Natural killer cell treated with Interleukin-12 subunit alpha and Interleukin-12 subunit beta and Interleukin-15 and Interleukin-18, amount 100 ng/mL, for 72 hours (primary cell): Measurements from ENCODE around the gene GRIK4. TPM values are rescaled to one million over a fixed set of nuclear protein-coding genes. Genes with fewer than 3 reads are reported as not detected.

Experiments used
- ATAC-seq, 2 donors: fragments of 150-1000 bp; cut with Tn5 transposase in 1 of 2; sonication (Bioruptor Pico), chemical (Tn5 transposase) in 1 of 2; 2 replicates each; pipeline ENCODE4 v1.10.0; 2021
- DNase-seq: peaks from one replicate; pipeline ENCODE4 v3.0.0; 2022; ENCODE audit warnings: low spot score
- H3K27ac Mint-ChIP-seq, 2 donors: 1 replicate in 1 of 2; 2 replicates in 1 of 2; pipeline ENCODE4 v1.8.0; 2022; ENCODE audit warnings: mixed read lengths in 2 of 2, mild to moderate bottlenecking in 1 of 2, moderate library complexity in 1 of 2
- H3K27me3 Mint-ChIP-seq, 2 donors: 1 replicate in 1 of 2; 2 replicates in 1 of 2; pipeline ENCODE4 v1.8.0; 2022; ENCODE audit warnings: mixed read lengths in 2 of 2
- H3K36me3 Mint-ChIP-seq: one replicate; pipeline ENCODE4 v1.8.0; 2022; ENCODE audit warnings: mixed read lengths
- H3K4me1 Mint-ChIP-seq, 2 donors: 1 replicate in 1 of 2; 2 replicates in 1 of 2; pipeline ENCODE4 v1.8.0; 2022; ENCODE audit warnings: low read depth in 2 of 2, mixed read lengths in 2 of 2, mild to moderate bottlenecking in 1 of 2
- H3K4me3 Mint-ChIP-seq: one replicate; pipeline ENCODE4 v1.8.0; 2022; ENCODE audit warnings: mixed read lengths
- H3K9me3 Mint-ChIP-seq: 2 replicates; pipeline ENCODE4 v1.8.0; 2022; ENCODE audit warnings: mixed read lengths
- total RNA-seq, 2 donors: library from RNA; stranded (reverse); gene quantifications; one replicate each; pipeline ENCODE4 v1.2.3, GENCODE V29; 2022

Gene GRIK4
- total RNA-seq, 2 donors from 2014 or later: 1.4 to 1.8 TPM

DNA sequence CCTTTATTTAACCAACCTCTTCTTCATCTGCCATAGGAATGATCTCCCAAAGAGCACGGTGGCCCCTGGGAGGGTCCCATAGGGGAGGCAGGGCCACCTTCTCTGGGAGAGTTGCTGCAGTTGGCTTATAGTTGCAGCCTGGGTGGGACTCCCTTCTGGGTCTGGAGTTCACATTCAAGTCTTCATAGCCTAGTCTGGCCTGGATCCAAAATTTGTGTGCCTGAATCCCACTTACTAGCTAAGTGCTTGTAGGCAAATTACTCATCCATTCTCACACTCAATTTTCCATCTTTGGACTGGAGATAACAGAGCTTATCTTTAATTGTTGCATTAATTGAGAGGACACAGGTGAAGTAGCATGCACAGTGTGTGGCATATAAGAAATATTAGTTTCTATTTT lies 163.6 kb downstream of the GRIK4 start:
- H3K4me3 Mint-ChIP-seq: no peak overlapping the region
- DNase-seq: no peak
- no peaks in the 10 kb centered on the region for H3K9me3 Mint-ChIP-seq
- no peaks in the 10 kb centered on the region for H3K4me1 Mint-ChIP-seq
- H3K27ac Mint-ChIP-seq: no peak overlapping the region
- no peak for ATAC-seq
- H3K36me3 Mint-ChIP-seq: no peaks in the 10 kb centered on the region
- H3K27me3 Mint-ChIP-seq: peaks cover 0 to 16% of the 10 kb centered on the region in 2 donors

DNA sequence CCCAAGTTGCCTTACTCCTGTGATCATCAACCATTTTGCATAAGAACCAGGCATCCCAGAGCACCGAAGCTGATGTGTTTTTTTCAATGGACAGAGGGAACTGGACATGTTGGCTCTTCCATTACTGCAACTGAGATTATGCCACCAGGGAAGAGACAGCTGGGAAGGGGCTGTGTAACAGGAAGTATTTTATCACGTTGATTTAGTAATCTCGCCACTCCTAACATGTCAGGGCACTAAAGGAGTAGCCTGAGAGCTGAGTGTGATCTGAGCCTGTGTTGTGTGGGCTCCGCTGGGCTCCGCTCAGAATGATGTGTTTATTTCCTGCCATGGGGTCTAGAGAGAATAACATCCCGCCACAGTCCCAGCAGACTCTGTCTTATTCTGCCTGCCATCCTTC lies 165.4 kb downstream of the GRIK4 start:
- no peak for DNase-seq
- Mint-ChIP-seq H3K36me3 (no peaks in the 10 kb centered on the region), H3K4me3 (no peak overlapping the region), H3K27me3 (peaks cover 0 to 13% of the 10 kb centered on the region in 2 donors), H3K27ac (no peak overlapping the region), H3K4me1 (no peaks in the 10 kb centered on the region), H3K9me3 (no peaks in the 10 kb centered on the region)
- no peak for ATAC-seq

DNA sequence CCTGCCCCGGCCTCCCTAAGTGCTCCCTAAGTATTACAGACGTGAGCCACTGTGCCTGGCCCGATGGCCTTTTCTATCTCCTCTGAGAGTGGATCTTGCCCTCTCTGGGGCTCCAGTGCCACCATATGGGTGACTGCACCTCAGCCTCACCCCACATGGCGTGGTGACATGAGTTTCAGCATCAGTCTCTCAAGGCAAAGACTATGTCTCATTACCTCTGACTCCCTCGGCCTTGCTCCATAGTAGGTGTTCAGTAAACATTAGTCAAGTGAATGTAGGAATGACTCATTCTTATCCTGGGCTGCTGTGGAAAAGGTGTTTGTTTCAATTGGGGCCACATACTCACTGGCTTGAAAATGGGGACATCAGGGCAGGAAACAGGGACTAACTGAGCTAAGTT lies 168.8 kb downstream of the GRIK4 start:
- DNase-seq (no peak), ATAC-seq (peak in 1 of 2 donors; percentile 20)
- Mint-ChIP-seq H3K27me3 (peaks cover 6 to 13% of the 10 kb centered on the region in 2 donors), H3K27ac (no peak overlapping the region), H3K36me3 (no peaks in the 10 kb centered on the region), H3K4me1 (no peaks in the 10 kb centered on the region), H3K4me3 (no peak overlapping the region), H3K9me3 (no peaks in the 10 kb centered on the region)

DNA sequence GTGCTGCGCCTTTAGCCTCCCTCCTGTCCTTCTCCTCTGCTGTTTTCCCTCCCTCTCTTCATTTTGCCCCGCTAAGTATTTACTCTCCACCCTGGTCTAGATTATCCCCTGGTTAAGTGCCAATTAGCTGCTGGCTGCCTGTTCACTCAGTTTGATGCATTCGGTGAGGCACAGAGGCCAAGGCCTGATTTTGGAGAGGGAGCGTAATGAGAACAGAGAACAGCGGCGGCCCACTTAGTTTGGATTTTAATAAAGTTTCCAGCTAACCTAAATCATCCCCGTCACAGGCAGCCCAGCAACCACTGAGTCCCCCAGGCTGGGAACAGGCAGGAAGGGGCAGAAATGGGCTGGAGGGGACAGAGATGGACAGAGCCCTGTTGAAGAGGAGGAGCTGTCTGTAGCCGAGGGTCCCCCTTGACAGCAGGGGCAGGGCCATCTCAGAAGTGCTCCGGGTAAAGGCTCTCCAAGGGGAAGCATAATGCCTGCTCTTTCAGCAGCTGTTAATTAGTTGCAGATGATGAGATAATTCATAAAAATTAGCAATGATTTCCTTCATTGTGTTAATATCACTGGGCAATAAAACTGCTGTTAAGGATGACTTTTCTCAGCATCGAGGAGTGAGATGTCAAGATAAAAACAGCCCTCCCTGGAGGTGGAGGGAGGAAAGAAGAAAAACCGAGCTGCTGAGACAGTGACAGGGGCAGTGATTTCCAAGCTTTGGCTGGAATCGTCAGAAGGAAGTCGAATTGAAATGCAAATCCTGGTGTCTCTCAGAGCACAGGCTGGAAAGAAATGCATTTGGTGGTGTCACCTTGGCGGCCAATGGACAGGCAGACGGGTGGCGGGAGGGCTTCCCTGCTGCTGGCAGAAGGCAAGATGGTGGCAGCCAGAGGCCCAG lies 170.1 kb downstream of the GRIK4 start:
- Mint-ChIP-seq H3K4me3 (no peak overlapping the region), H3K4me1 (peaks cover 0 to 5% of the 10 kb centered on the region in 2 donors), H3K36me3 (no peaks in the 10 kb centered on the region), H3K27me3 (peaks cover 10 to 13% of the 10 kb centered on the region in 2 donors), H3K9me3 (no peaks in the 10 kb centered on the region), H3K27ac (no peak overlapping the region)
- ATAC-seq: no peak
- no peak for DNase-seq

DNA sequence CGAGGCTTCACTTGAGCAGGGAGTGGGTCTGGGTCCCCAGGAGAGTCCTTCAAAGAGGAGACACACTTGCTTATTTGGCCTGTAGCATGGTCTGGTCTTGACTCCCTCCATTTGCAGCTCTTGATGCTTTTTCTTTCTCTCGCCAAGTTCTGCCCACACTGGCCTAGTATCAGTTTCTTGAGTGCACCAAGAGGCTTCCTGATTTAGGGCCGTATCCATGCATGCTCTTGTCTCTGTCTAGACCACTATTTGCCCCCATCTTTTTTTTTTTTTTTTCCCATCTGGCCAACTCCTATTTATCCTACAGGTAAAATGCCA lies 170.7 kb downstream of the GRIK4 start:
- Mint-ChIP-seq H3K36me3 (no peaks in the 10 kb centered on the region), H3K9me3 (no peaks in the 10 kb centered on the region), H3K4me1 (peaks cover 3 to 5% of the 10 kb centered on the region in 2 donors), H3K27ac (no peak overlapping the region), H3K4me3 (no peak overlapping the region), H3K27me3 (peaks cover 10 to 13% of the 10 kb centered on the region in 2 donors)
- DNase-seq (no peak), ATAC-seq (no peak)

DNA sequence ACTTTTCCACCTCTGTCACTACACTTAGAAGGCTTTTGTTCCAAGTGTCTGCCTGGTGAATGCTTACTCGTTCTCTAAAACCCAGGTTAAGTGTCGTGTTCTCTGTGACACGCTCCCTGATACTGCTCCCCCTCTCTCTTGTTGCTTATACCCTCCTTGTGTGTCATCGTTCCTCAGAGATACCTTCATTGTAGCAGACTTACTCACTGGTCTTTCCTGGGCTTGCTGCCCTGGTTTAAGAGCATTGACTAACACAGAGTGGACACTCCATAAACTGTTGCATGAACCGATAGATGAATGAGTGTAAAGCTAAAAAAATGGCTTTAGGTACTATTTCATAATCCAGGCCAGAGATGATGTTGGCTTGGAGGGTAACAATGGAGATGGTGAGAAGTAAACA lies 171.3 kb downstream of the GRIK4 start:
- H3K36me3 Mint-ChIP-seq: no peaks in the 10 kb centered on the region
- ATAC-seq: no peak

DNA sequence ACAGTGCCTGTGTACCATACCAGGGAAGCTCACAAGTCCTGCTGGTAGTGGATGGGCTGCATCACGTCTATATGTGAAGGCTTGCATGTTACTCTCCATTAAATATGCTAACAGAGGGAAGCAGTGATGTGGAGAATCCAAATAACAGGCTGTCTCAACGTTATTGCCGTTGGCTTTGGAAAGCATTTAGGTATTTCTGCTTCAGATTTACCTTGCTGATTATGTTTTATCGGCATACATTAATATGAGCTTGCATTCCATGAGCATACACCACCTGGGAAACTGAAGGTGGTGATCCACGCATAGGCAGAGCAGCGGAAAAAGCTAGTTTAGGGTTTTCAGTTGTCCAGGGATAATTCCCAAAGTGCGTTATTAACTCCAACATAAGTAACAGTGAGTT lies 175.0 kb downstream of the GRIK4 start:
- Mint-ChIP-seq H3K27me3 (peaks cover 13 to 20% of the 10 kb centered on the region in 2 donors), H3K4me1 (peaks cover 24 to 26% of the 10 kb centered on the region in 2 donors), H3K9me3 (no peaks in the 10 kb centered on the region), H3K36me3 (no peaks in the 10 kb centered on the region), H3K4me3 (no peak overlapping the region), H3K27ac (no peak overlapping the region)
- no peak for ATAC-seq
- DNase-seq: no peak

More for the DNA sequence above, 171.3 kb downstream of the GRIK4 start:
- Mint-ChIP-seq H3K27ac (no peak overlapping the region), H3K4me3 (no peak overlapping the region), H3K9me3 (no peaks in the 10 kb centered on the region), H3K27me3 (peaks cover 12 to 13% of the 10 kb centered on the region in 2 donors), H3K4me1 (peaks cover 8 to 9% of the 10 kb centered on the region in 2 donors)
- no peak for DNase-seq

DNA sequence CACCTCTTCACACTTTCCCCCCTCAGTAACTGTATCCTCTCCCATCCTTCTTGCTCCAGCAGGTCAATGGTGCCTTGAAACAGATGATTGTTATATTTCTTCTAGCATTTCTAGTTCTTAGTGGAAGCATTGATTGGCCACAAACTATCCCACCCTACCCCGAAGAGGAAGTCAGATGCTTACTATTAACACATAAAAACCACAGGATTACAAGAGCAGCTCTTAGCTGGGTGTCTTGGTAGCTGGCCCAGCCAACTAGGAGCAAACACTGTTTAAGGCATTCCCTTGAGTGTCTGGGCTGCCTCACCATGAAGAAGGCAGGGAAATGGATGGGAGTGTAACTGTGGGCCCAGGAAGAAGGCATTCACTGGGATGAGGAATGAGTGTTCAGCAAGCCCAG lies 176.6 kb downstream of the GRIK4 start:
- peak overlapping the region; percentile 45 for H3K4me3 Mint-ChIP-seq
- ATAC-seq (peak; percentile 82 to 83), DNase-seq (no peak)
- no peaks in the 10 kb centered on the region for H3K9me3 Mint-ChIP-seq
- H3K27ac Mint-ChIP-seq: no peak overlapping the region
- no peaks in the 10 kb centered on the region for H3K36me3 Mint-ChIP-seq
- H3K27me3 Mint-ChIP-seq: peaks cover 13 to 23% of the 10 kb centered on the region in 2 donors
- peaks cover 24 to 26% of the 10 kb centered on the region in 2 donors for H3K4me1 Mint-ChIP-seq

DNA sequence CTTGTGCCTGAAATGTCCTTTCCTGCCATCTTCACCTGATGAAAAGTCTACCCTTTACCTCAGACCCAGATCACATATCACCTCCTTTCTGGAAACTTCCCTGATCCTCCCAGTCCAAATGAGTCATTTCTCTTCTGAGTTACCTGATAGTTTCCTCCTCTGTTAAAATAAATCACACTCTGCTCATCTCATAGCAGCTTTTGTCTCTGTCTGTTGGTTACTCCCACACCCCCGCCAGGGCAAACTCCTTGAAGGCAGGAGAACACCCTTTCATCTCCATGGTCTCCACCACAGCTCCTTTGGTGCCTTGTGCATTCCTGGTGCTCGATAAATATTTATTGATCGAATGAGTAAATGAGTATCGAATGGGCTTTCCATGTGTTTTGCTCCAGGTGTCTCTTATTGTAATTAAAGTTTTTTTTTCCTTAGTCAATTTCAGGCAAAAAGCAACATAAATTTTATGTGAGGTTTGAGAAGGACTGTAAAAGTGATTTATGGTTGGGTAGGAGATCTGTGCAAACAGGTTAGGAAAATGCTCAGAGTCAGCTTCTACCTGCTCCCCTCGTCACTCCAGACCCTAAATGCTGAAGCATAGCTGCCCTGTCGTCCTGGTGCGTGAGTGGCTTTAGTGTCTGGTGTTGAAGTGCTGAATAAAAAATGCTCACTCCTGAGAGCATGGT lies 178.2 kb downstream of the GRIK4 start:
- H3K27me3 Mint-ChIP-seq: peaks cover 8 to 29% of the 10 kb centered on the region in 2 donors
- ATAC-seq: no peak
- no peak overlapping the region for H3K27ac Mint-ChIP-seq
- no peak overlapping the region for H3K4me3 Mint-ChIP-seq
- H3K4me1 Mint-ChIP-seq: peaks cover 26 to 27% of the 10 kb centered on the region in 2 donors
- DNase-seq: no peak
- H3K36me3 Mint-ChIP-seq: no peaks in the 10 kb centered on the region
- H3K9me3 Mint-ChIP-seq: no peaks in the 10 kb centered on the region

DNA sequence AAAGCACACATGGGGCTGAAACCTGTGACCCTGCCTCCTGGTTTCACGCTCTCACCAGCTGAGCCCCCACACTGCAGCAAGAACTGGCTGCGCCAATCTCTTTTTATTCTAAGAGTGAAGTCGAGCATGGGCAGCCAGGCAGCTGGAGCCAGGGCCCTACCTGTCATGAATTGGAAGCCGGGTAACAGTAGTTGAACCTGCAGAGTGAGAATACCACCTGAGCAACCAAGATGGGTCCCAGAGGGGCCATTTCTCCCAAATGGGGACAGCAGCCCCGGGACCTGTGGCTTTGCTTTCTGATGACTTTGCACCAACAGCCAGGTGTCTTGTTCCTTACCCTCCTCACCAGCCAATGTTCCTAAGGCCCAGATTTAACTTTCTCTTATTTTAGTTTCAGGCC lies 178.9 kb downstream of the GRIK4 start:
- Mint-ChIP-seq H3K27ac (no peak overlapping the region), H3K27me3 (peaks cover 8 to 31% of the 10 kb centered on the region in 2 donors), H3K4me3 (no peak overlapping the region), H3K9me3 (no peaks in the 10 kb centered on the region), H3K4me1 (peaks cover 26 to 27% of the 10 kb centered on the region in 2 donors), H3K36me3 (no peaks in the 10 kb centered on the region)
- DNase-seq: no peak
- ATAC-seq: no peak

DNA sequence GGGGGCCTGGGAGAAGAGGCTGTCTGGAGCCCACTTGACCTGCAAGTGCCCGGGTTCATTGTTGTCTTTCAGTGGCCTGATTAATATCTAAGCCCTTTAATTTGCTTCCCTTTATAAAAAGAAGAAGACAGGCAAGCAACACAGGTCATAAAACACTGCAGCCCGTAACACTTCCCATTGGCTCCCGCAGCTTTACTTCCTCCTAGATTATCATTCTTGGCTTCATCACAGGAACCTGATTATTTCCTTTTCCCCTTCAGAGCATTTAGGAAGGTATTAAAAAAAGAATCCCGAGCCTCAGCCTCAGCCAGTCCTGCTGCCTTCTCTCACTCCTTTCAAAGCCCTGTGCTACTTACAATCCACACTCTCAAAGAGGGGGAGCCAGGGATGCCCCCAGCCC lies 183.2 kb downstream of the GRIK4 start:
- DNase-seq: no peak
- Mint-ChIP-seq H3K9me3 (no peaks in the 10 kb centered on the region), H3K27ac (no peak overlapping the region), H3K4me3 (no peak overlapping the region), H3K4me1 (peaks cover 1 to 4% of the 10 kb centered on the region in 2 donors), H3K27me3 (peaks cover 8 to 22% of the 10 kb centered on the region in 2 donors), H3K36me3 (no peaks in the 10 kb centered on the region)
- no peak for ATAC-seq

DNA sequence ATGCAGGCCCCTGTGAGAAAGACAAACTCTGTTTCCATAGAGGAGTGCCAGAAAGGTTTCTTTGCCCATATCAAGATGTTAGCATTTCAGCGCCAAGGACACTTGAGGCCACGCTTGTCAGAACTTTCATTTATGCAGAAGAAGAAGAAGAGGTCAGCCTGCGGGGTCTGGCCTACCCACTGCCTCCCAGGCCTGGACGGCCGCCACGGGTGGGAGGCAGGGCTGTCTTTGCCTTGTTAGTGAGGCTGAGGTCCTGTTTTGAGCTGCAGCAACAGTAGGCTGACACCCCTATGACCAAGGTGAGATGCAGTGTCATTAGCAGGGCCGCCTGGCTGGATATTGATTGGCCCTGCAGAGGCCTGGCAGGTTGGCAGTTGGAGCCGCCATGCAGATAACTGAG lies 183.9 kb downstream of the GRIK4 start:
- no peaks in the 10 kb centered on the region for H3K9me3 Mint-ChIP-seq
- H3K27ac Mint-ChIP-seq: no peak overlapping the region
- H3K4me1 Mint-ChIP-seq: peaks cover 0 to 3% of the 10 kb centered on the region in 2 donors
- no peaks in the 10 kb centered on the region for H3K36me3 Mint-ChIP-seq
- DNase-seq: no peak
- no peak for ATAC-seq
- no peak overlapping the region for H3K4me3 Mint-ChIP-seq
- H3K27me3 Mint-ChIP-seq: peaks cover 8 to 22% of the 10 kb centered on the region in 2 donors

DNA sequence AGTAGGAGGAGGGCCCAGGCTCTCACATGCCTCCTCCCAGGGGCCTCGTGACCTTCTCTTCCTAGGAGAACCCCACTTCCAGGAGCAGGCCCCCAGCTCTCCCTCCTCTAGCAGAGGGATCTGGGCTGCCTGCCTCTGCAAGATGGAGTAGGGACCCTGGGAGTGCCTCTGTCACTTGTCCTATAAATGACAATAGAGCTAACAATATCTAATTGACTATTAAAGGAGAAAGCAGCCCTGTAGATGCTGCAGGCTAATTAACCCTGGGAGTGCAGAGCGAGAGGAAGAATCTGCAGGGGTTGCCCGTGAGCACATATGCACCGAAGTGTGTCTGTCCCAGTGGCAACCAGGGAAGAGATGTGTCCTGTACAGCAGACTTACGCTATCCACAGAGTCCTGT lies 184.4 kb downstream of the GRIK4 start:
- no peaks in the 10 kb centered on the region for H3K36me3 Mint-ChIP-seq
- no peak overlapping the region for H3K4me3 Mint-ChIP-seq
- peaks cover 0 to 3% of the 10 kb centered on the region in 2 donors for H3K4me1 Mint-ChIP-seq
- no peak for DNase-seq
- no peaks in the 10 kb centered on the region for H3K9me3 Mint-ChIP-seq
- no peak overlapping the region for H3K27ac Mint-ChIP-seq
- H3K27me3 Mint-ChIP-seq: peaks cover 8 to 19% of the 10 kb centered on the region in 2 donors
- ATAC-seq: no peak

DNA sequence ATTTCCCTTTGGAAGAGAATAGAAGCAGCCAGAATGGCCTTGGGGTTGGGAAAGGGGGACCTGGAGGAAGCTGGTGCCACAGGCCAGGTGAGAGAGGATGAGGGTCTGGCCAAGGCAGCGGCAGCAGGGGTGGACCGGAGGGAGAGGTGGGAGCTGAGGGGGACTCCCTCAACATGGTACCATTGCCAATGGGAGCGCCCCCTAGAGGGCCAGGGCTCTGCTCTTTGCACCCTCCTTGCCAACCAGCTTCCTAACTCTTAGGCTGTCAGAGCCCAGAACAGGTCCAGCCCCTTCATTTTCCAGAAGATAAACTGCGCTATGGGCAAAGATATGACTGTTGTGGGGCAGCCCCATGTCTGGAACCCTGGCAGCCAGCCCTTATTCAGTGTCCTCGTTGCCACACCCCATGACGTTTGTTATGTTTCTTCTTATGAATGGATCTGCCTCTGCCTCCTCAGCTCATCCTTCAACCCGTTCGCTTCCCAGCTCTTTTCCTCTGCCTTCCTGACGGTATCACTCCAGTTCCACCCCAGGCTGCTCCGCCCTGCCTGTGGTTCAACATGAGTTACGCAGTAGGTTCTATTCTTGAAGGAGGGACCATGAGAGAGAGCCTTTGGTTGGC lies 185.2 kb downstream of the GRIK4 start:
- Mint-ChIP-seq H3K27me3 (peaks cover 12 to 17% of the 10 kb centered on the region in 2 donors), H3K27ac (no peak overlapping the region), H3K4me1 (peaks cover 0 to 3% of the 10 kb centered on the region in 2 donors), H3K36me3 (no peaks in the 10 kb centered on the region), H3K4me3 (no peak overlapping the region), H3K9me3 (no peaks in the 10 kb centered on the region)
- ATAC-seq (no peak), DNase-seq (no peak)
